Retinal pigment epithelial cell (primary cell): Measurements from ENCODE around the gene VSNL1.

Experiments used
- DNase-seq: peaks from one replicate; pipeline ENCODE4 v3.0.0-alpha.2; 2010; ENCODE audit warnings: low read depth
- H3K4me3 ChIP-seq: 2 replicates; pipeline ENCODE4 v1.5.1; 2011; ENCODE audit warnings: mild to moderate bottlenecking, low read length, control low read depth, moderate library complexity
- CTCF ChIP-seq: conservative IDR thresholded peaks from 2 replicates; pipeline ENCODE4 v1.5.1; 2011; ENCODE audit warnings: low read depth, low read length, control low read depth, inconsistent platforms

VSNL1 gene

GRCh38 chr2:17625446-17625845 lies 85.0 kb downstream of the VSNL1 start:
- DNase-seq: no peak
- no peak for TF ChIP-seq CTCF
- H3K4me3 ChIP-seq: no peak overlapping the region

- H3K4me3 ChIP-seq: no peak overlapping the region
- no peak for DNase-seq
- TF ChIP-seq CTCF: no peak
Measured at GRCh38 chr2:17626986-17627385, 86.5 kb downstream of the VSNL1 start.

GRCh38 chr2:17627434-17627833 lies 86.9 kb downstream of the VSNL1 start:
- DNase-seq: no peak
- H3K4me3 ChIP-seq: no peak overlapping the region
- TF ChIP-seq CTCF: no peak

GRCh38 chr2:17628349-17629261 lies 88.1 kb downstream of the VSNL1 start:
- H3K4me3 ChIP-seq: no peak overlapping the region
- DNase-seq: peak; percentile 35
- no peak for TF ChIP-seq CTCF

GRCh38 chr2:17630089-17630488 lies 89.6 kb downstream of the VSNL1 start:
- H3K4me3 ChIP-seq: no peak overlapping the region
- no peak for DNase-seq
- no peak for TF ChIP-seq CTCF

- DNase-seq: no peak
- H3K4me3 ChIP-seq: no peak overlapping the region
- TF ChIP-seq CTCF: no peak
Measured at GRCh38 chr2:17634997-17635396, 94.5 kb downstream of the VSNL1 start.

GRCh38 chr2:17636257-17636656 lies 95.8 kb downstream of the VSNL1 start:
- no peak for TF ChIP-seq CTCF

More at GRCh38 chr2:17636257-17636656, 95.8 kb downstream of the VSNL1 start:
- no peak overlapping the region for H3K4me3 ChIP-seq
- no peak for DNase-seq
